Inflammatory macrophage treated with lipopolysaccharide for 1 hour (primary cell): Measurements from ENCODE around the gene BTNL2.
"Not testable (repeated sequence)": the region's sequence is repeated elsewhere in the genome, so short reads cannot be mapped to it uniquely, and the experiment has no call there.

Experiments
- DNase-seq, 2 donors: peaks; one replicate each; pipeline ENCODE4 v3.0.0-alpha.2; 2020 to 2022

BTNL2 gene

DNA sequence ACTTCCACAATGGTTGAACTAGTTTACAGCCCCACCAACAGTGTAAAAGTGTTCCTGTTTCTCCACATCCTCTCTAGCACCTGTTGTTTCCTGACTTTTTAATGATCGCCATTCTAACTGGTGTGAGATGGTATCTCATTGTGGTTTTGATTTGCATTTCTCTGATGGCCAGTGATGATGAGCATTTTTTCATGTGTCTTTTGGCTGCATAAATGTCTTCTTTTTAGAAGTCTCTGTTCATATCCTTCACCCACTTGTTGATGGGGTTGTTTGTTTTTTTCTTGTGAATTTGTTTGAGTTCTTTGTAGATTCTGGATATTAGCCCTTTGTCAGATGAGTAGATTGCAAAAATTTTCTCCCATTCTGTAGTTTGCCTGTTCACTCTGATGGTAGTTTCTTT, 47.8 kb downstream of the BTNL2 start:
- DNase-seq = not testable (repeated sequence)

DNA sequence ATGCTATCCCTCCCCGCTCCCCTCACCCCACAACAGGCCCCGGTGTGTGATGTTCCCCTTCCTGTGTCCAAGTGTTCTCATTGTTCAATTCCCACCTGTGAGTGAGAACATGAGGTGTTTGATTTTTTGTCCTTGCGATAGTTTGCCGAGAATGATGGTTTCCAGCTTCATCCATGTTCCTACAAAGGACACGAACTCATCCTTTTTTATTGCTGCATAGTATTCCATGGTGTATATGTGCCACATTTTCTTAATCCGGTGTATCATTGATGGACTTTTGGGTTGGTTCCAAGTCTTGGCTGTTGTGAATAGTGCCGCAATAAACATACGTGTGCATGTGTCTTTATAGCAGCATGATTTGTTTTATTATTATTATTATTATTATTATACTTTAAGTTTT, 48.4 kb downstream of the BTNL2 start:
- DNase-seq = not testable (repeated sequence)

DNA sequence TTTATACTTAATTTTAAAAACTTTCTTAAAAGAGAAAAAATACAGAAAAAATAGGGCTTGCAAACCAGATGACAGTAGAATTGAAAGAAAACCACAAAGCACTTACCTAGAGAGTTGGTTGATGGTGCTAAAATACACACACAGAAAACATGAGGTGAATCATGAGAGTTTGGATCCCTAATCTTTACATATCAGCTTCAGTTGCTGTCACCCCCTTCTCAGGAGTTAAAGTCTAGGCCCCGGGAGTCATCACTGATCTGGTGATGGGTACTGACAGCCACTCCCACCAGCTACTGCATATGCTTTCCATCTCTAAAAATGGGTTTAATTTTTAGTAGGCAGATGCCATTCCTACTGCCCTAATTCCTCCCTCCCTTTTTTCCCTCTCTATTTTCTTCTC, 52.0 kb downstream of the BTNL2 start:
- no peak for DNase-seq

DNA sequence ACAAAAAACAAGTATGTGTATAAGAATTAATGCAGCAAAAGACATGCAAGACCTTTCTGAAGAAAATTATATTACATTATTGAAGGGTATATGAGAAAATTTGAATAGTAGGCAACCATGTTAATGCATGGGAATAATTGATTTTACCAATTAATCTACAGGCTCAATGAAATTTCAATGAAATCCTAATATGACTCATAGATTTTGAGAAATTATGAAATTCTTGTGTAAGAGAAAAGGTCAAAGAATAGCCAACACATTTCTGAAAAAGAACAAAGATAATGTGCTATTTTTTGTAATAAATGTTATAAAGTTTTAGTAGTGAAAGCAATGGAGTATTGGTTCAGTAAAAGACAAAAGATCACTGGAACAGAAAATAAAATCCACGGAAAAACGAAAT, 53.6 kb downstream of the BTNL2 start:
- DNase-seq = no peak
